ENCODE measurements around the gene NPEPL1.

NPEPL1 gene

DNA sequence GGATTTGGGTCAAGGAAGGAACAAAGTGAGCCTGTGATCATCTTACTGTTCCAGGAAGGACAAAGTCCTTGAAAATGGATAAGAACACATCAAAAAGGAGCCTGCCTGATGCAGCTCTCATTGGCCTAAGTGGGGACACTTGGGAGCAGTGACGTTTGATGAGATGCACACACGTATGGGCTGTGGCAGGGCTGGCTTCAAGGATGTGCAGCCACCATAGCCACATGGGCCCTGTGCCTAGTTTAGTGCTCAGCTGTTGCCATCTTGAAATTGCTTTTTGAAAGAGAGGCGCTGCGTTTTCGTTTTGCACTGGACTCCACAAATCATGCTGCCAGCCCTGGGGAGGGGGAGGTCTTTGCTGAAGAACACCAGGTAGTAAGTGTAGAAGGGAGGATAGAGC is 6.6 kb upstream of the NPEPL1 start:
- DNase-seq, result no peak

DNA sequence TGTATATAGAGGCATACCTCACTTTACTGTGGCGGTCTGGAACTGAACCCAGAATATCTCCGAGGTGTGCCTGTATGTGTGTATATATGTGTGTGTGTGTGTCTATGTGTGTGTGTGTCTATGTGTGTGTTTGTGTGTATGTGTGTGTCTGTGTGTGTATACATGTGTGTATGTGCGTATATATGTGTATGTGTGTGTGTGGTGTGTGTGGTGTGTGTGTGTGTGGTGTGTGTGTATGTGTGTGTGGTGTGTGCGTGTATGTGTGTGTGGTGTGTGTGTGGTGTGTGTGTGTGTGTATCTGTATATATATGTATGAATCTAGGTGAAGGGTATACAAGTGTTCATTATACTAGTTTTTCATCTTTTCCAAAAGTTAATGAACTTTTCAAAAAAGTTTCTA is 4.2 kb upstream of the NPEPL1 start:
- no peak for DNase-seq

- DNase-seq, result no peak
These were observed 3.8 kb upstream of the NPEPL1 start for GRCh38 chr20:58688840-58689239.

- no peak for DNase-seq
These were observed 2.0 kb upstream of the NPEPL1 start for GRCh38 chr20:58690396-58691135.

DNA sequence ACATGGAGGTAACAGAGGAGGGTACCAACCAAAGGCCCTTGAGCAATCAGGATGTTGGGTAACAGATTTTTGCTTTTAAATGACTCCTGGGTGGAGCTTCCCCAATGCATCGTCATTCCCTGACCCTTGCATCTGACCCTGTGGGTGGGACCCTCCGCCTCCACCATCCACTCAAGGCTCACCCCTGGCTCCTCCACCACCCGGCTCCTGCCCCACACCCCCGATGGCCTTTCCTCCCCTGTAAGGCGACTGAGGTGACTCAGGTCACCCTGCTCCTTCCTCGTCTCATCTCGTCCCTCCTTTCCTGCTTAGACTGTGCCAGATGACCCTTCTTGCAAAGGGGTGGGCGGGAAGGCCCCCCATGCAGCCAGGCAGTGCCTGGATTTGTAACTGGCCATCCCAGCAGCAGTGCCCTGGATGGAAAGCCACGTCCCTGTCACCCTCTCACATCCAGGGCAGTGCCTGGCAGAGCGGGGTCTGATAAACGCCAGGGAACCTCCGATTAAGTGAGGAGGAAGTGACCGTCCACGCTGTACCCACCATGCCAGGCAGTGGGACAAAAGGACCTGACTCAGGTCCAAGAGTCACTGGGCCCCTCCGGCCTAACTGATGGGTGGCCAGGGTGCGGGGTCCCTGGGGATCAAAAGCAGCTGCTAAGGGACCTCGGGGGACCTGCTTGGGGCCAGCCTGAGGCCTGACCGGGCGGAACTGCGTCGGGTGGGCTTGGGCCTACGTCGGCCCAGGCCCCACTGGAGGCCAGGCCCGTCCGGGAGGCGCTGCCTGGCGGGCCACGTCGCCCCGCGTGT is 624 bp upstream of the NPEPL1 start:
- DNase-seq, result no peak

GRCh38 chr20:58693226-58694006 is 816 bp downstream of the NPEPL1 start:
- no peak for DNase-seq

GRCh38 chr20:58694241-58695083 is 1.9 kb downstream of the NPEPL1 start:
- no peak for DNase-seq

DNA sequence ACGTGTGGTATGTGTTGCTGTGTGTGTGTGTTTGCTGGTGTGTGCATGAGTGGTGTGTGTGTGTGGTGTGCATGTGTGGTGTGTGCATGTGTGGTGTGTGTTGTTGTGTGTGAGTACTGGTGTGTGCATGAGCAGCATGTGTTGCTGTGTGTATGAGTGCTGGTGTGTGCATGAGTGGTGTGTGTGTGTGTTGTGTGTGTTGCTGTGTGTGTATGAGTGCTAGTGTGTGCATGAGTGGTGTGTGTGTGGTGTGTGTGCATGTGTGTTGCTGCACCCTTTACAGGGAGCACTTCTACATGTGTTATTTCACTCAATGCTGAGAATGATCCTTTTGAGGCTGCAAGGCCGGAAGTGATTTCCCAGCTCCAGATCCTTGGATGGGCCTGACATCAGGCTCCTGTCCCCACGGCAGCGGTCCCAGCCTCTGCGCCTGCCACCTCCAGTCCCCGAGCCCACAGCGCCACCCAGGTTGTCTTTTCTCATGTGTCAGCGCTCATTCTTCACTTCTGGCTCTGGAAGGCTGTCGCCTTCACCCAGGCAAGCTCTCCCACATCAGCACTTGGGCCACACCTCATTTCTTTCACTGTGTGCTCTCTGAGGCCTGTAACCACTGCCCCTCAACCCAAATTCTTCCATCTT is 2.6 kb downstream of the NPEPL1 start:
- no peak for DNase-seq

DNA sequence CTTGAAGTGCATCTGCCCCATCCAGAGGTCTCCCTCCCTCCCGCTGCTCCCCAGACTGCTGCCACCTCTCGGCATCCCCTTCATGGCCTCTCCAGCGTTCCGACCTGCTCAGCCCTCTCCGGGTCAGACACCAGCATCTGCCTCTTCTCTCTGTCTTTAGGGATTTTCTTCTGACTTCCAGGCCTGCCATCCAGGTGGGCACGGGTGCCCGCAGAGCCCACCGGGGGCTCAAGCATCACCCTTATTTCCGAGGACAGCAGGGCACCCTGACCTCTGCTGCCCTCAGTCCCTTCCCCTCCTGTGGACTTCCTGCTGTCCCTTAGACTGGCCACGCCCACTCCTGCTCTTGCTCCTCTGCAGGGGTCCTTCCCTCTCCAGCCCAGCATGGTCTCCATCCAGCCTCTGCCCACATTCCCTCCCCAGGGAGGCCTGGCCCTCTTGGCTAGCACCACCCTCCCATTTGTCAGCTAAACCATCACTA is 3.3 kb downstream of the NPEPL1 start:
- no peak for DNase-seq

- no peak for DNase-seq
These were observed 3.9 kb downstream of the NPEPL1 start for GRCh38 chr20:58696411-58696961.

- DNase-seq, result no peak
These were observed 4.7 kb downstream of the NPEPL1 start for GRCh38 chr20:58697201-58697866.

DNA sequence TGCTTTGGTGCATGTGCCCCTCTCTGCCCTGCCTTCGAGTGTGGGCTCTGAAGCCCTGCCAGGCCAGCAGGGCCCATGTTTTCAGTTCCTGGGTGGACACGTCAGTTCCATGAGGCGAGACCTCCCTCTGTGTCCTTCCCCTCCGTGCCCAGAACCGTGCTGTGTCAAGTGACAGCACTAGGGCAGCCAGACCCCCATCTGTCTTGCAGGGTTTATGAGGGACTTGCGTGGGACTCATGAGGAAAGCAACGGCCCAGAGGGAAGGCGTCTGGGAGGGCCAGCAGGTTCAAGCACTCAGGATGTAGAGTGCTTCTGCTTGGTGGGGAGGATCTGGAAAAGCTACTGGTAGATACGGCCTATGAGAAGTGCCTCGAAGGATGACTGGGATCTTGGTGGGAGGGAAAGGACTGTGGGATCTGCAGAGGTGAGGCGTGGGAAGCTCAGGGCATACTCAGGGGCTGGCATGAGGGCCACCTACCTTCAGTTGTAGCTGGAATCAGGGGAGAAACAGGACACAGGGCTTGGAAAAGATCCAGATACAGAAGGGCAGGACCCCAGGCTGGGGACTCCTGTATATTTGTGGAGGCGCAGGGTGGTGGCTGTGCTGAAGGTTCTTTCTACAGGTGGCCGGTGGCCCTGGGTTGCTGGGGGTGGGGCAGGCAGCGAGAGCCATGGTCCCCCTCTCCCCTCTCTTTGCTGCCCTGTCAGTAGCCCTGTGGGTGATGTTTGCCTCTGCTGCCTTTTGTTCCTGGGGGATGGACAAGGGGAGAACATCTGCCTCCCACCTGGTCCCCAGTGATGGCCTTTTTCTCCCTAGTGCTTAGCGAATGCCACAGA is 5.5 kb downstream of the NPEPL1 start:
- DNase-seq, result no peak

- no peak for DNase-seq
These were observed 6.4 kb downstream of the NPEPL1 start for GRCh38 chr20:58698741-58699622.

DNA sequence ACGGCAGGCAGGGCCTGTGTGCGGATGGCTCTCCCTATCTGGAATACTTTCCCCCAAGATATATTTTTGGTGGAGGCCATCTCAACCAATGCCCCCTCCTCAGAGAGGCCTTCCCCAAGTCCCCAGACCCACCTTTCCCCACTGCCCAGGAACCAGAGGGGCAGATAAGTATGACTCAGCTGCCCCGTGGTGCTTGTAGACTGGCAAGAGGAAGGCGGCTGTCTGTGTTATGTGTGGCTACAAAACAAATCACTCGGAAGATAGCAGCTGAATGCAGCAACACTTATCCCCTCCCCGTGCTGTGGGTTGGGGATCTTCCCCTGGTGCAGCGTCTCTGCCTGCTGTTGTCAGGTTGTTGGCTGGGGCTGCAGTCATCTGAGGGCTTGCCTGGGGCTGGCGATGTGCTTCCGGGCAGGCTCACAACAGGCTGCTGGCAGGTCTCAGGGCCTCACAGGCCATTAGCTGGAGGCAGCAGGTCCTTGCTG is 7.1 kb downstream of the NPEPL1 start:
- no peak for DNase-seq

DNA sequence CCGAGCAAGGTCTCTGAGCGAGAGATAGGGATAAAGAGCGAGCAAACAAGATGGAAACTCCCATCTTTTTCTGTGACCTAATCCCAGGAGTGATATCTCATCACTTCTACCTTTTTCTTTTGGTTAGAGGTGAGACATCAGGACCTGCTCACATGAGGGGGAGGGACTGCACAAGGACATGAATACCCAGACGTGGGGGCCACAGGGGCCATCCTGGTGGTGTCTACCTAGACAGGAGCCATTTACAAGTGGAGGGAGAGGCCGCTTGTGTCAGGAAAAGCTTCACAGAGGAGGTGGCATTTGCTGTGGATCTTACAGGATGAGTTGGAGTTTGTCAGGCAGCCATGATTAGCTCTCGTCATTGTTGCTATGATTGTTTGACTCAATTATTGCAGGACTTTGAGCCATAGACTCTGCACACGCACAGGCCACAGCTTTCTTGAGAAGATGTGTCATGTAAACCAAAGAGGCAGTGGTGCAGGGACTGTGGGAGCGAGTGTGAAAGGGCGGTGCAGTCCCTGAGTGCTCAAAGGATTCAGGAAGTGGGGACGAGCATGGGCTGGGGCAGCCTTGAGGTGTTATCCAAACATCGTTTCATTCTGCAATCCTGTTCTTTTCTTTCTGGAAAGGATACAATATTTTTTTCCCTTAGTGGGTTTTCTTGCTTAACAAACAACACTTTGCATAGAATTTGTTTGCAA is 7.7 kb downstream of the NPEPL1 start:
- DNase-seq, result no peak

- DNase-seq, result no peak
These were observed 8.2 kb downstream of the NPEPL1 start for GRCh38 chr20:58700823-58701222.

DNA sequence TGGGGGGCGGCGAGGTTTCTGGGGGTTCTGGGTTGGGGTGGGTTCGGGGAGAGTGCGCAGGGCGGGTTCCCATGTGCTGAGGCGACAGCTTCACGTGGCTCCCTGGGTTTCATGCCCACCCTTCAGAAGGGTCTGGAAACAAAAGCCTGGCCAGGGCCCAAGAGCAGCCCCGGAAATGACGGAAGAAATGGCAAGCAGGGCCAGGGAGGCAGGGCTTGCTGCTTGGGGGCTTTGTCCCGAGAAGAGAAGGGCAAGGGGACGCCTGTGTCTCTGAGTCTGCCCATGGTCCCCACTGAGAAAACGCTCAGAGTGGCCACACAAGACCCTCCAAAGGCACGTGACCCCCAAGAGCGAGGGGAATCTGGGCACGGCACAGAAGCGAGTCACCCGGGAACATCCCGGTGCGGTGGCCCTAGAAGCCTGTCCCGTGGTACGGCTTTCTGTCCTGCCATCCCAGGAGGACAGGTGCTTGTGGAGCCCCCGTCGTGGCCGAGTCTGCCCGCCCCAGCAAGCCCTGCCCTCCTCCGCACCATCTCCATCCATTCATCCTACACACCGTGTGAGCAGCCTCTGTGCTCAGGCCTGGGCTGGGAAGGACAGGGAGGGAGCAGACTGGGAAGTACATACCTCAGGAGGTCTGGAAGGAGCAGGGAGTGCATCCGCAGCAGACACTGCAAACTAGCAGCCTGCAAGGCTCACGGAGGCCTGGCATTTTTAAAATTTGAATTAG is 9.0 kb downstream of the NPEPL1 start:
- no peak for DNase-seq

DNA sequence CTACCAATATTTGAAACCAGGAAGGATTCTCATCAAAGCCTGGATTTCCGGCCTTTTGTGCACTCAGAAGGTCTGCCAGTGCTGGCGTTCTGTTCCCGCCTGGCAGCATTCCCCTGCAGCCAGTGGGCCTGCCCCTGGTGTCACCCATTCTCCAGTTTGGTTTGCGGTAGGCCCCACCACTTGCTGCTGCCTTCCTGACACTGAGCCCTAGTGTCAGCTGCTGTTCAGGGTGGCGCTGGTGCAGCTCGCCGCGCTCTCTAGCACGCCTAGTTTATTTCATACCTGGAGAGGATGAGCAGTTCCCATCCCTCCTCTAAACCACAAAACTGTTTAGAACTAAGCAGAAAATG is 9.5 kb downstream of the NPEPL1 start:
- DNase-seq, result no peak

Data from DMS79 (cell line).